NOMO-1 (cell line): ENCODE measurements around the gene A1BG.
A peak's percentile ranks its signal among the peaks of the same experiment; 100 is the strongest.

Source experiments
- DNase-seq, 2 experiments: peaks; one replicate each; lab custom pipeline; 2025; ENCODE audit not compliant: unreplicated experiment in 2 of 2; lab: John Stamatoyannopoulos, UW

The A1BG gene

GRCh38 chr19:58305065-58305931 is 48.0 kb downstream of the A1BG start, which contains the start of gene ERVK3-1:
Gene ERVK3-1, plus strand, starts transcription at chr19:58305377. Its CDS starts 6,792 bp downstream, at chr19:58312169.
- peak; percentile 98 for DNase-seq

- DNase-seq: no peak
Measured at GRCh38 chr19:58304748-58305064, 48.6 kb downstream of the A1BG start.

- no peak for DNase-seq
Measured at GRCh38 chr19:58304255-58304654, 49.0 kb downstream of the A1BG start.

GRCh38 chr19:58300620-58301019 is 52.7 kb downstream of the A1BG start:
- no peak for DNase-seq

- no peak for DNase-seq
Measured at GRCh38 chr19:58296104-58296503, 57.2 kb downstream of the A1BG start.
